GM12874 (cell line): ENCODE results near the gene MYH8.

Source experiments
- TF ChIP-seq, protein P1 (sequence below): IDR thresholded peaks from 2 replicates; pipeline ENCODE4 v1.5.1; 2011; ENCODE audit warnings: low read depth, mild to moderate bottlenecking, control low read depth, low read length, moderate library complexity; ENCODE audit not compliant: insufficient read depth

MYH8 gene

DNA sequence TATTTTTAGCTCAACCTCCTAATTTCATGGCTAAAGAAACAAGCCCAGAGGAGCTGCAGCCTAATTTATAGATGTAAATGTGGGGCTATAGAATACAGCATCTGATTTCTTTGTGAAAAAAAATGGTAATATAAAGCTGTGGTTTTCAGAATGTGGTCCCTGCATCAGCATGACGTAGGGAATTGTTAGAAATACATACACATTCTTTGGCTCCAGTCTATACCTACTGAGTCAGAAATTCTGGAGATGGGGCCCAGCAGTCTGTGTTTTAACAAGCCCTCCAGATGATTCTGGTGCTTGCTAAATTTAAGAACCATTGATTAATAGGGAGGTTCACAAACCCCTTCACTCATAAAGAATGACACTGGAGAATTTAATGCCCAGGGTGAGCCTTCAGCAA is 18.1 kb upstream of the MYH8 start:
- TF ChIP-seq, protein P1, sequence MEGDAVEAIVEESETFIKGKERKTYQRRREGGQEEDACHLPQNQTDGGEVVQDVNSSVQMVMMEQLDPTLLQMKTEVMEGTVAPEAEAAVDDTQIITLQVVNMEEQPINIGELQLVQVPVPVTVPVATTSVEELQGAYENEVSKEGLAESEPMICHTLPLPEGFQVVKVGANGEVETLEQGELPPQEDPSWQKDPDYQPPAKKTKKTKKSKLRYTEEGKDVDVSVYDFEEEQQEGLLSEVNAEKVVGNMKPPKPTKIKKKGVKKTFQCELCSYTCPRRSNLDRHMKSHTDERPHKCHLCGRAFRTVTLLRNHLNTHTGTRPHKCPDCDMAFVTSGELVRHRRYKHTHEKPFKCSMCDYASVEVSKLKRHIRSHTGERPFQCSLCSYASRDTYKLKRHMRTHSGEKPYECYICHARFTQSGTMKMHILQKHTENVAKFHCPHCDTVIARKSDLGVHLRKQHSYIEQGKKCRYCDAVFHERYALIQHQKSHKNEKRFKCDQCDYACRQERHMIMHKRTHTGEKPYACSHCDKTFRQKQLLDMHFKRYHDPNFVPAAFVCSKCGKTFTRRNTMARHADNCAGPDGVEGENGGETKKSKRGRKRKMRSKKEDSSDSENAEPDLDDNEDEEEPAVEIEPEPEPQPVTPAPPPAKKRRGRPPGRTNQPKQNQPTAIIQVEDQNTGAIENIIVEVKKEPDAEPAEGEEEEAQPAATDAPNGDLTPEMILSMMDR, result no peak

DNA sequence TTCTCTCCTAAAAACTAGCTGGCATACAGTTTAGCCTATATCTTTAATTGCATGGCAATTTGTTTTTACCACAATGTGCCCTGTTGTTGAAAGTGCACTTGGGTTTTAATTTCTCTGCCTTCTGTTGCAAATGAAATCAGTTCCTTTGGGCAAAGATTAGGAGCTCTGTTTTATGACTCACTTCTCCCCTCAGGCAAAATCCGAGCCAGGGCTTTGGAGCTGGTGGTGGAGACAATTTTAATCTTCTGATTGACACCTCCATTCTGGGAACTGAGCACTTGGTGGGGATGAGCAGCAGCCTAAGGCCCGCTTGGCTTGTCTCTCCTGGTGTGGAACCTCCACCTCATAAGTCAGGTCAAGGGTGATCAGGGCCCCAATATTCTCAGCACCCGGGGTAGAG is 13.3 kb upstream of the MYH8 start:
- TF ChIP-seq, protein P1, result no peak

DNA sequence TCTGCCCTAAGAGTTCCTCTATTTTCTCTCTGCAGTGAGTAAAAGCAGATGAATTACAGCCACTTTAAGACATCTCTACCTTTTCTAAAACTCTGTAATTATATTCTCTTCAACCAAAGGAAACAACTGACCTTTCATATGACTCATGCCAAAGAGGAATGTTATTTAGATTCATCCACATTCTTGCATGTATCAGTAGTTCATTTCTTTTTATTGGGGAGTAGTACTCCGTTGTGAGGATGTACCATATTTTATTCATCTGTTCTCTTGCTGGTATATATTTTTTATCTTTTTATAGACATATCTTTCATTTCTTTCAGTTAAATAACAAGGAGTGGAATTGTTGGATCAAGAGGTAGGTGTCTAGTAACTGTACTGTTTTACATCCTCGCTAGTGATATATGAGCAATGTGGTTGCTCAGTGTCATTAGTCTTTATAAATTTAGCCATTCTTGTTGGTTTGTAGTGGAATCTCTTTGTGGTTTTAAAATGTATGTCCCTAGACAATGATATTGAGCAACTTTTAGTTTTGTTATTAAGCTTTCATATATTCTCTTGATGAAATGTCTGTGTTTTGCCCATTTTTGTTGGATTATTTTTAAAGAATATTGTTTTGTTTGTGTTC is 7.8 kb upstream of the MYH8 start:
- TF ChIP-seq, protein P1, result no peak

DNA sequence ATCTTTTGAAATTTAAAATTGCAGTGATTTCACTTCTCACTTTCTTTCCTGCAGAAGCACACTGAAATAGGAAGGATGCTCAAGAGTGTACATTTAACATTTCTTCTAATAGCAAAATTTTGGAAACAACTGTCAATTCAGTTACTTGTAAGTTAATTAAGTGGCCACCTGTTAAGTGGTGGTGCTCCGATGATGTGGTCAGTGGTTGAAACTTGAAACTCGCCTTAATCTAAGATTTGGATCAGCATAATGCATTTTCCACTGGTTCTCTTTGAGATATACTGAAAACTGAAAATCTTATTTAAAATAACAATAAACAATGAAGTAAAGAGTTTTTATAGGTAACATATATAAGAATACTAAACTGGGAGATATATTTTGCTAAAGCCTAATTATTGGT is 7.0 kb upstream of the MYH8 start:
- TF ChIP-seq, protein P1, result no peak

DNA sequence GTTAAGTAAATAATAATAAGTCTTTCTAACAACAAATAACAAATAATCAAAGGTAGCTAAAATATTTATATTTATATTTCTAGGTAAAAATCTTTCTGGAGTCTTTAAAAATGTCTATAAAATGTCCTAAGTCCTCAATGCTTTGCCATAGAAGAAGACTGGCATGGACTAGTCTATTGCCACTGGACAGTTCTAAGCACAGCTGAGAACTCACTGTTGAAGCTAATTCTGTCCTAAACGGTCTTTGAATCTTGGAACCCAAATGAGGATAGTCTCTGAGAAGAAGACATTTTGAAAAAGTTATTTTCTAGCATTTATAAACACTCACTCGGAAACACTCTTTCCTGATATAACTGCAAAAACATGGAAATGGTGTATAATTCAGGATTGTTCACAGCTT is 539 bp downstream of the MYH8 start:
- TF ChIP-seq, protein P1, result no peak

DNA sequence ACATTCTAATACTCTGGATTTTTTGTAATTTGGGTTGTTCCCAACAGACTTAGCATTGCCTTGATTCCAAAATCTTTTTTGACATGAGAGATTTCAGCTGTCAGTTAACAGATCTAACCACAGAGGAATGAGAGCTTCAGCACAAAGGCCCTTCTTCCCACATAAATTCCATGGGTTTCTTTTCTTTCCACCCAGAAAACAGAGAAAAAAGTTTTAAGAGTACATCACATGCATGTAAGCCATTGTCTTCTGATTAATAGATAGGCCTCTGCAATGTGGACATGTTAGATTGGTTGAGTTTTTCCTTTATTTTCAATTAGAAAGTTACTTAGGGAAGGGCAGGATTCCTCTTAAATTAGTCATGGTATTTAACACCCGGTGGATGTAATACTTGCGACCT is 939 bp downstream of the MYH8 start:
- TF ChIP-seq, protein P1, result no peak

DNA sequence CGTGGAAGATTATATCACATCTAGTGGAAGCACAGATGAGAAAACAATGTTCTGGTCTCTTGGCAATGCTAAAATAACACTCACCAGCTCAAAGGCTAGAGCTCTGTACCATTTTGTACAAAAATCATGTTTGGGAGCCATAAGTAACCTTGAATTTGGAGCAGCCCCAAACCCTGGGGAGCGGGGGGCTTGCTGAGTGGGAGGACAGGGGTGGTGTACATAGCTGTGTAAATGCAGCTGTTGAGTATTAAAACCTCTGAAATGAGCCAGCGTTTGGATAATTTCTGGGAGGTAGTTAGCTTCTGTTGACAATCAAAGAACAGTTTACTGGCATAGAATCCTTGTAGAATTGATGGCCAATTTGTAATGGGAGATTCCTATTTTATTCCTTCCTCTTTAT is 4.3 kb downstream of the MYH8 start:
- TF ChIP-seq, protein P1, result no peak
